ENCODE measurements around the gene CACNB3. TPM values are rescaled to one million over a fixed set of nuclear protein-coding genes. Genes with fewer than 3 reads are reported as not detected.
"Not testable (repeated sequence)": the region's sequence is repeated elsewhere in the genome, so short reads cannot be mapped to it uniquely, and the experiment has no call there.

The CACNB3 gene
- total RNA-seq, 1 donor from 2014 or later = 25.0 TPM

DNA sequence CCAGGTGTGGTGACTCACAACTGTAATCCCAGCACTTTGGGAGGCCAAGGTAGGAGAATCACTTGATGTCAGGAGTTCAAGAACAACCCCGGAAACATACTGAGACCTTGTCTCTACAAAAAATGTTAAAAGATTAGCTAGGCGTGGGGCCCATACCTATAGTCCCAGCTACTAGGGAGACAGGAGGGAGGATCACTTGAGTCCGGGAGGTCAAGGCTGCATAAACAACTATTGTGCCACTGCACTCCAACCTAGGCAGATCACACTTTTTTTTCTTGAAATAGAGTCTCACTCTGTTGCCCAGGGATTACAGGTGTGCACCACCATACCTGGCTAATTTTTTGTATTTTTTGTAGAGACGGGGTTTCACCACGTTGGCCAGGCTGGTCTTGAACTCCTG, 41.3 kb downstream of the CACNB3 start:
- no peak for DNase-seq (ENCODE audit: low spot score)
- H3K27ac Mint-ChIP-seq = no peak overlapping the region
- Histone ChIP-seq H3F3A (ENCODE audit: low read depth) (peaks cover 12% of the 10 kb centered on the region), H3K9me3 (ENCODE audit: low read depth) (no peaks in the 10 kb centered on the region), H3K36me3 (no peaks in the 10 kb centered on the region), H3K4me2 (no peak overlapping the region), H4K20me1 (ENCODE audit: low read depth) (peaks cover 16% of the 10 kb centered on the region), H3K4me1 (peaks cover 26% of the 10 kb centered on the region), H3K79me2 (ENCODE audit: low read depth) (peaks cover 27% of the 10 kb centered on the region), H3K9ac (no peak overlapping the region), H3K27me3 (no peaks in the 10 kb centered on the region), H3K27ac (no peak overlapping the region), H3K4me3 (no peak overlapping the region), H2AFZ (replicated peaks) (no peak overlapping the region)
- H3K9me3 Mint-ChIP-seq = no peaks in the 10 kb centered on the region
- peaks cover 10% of the 10 kb centered on the region for H3K27me3 Mint-ChIP-seq (ENCODE audit: insufficient read depth, low read depth)
- peaks cover 20% of the 10 kb centered on the region for H3K36me3 Mint-ChIP-seq
- no peak overlapping the region for H3K4me3 Mint-ChIP-seq
- TF ChIP-seq EZH2 (IDR thresholded peaks at IDR 0.05) = no peak
- TF ChIP-seq EZH2phosphoT487 (IDR thresholded peaks at IDR 0.05) = no peak
- TF ChIP-seq, protein P1, sequence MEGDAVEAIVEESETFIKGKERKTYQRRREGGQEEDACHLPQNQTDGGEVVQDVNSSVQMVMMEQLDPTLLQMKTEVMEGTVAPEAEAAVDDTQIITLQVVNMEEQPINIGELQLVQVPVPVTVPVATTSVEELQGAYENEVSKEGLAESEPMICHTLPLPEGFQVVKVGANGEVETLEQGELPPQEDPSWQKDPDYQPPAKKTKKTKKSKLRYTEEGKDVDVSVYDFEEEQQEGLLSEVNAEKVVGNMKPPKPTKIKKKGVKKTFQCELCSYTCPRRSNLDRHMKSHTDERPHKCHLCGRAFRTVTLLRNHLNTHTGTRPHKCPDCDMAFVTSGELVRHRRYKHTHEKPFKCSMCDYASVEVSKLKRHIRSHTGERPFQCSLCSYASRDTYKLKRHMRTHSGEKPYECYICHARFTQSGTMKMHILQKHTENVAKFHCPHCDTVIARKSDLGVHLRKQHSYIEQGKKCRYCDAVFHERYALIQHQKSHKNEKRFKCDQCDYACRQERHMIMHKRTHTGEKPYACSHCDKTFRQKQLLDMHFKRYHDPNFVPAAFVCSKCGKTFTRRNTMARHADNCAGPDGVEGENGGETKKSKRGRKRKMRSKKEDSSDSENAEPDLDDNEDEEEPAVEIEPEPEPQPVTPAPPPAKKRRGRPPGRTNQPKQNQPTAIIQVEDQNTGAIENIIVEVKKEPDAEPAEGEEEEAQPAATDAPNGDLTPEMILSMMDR (IDR thresholded peaks at IDR 0.05) = no peak
- H3K4me1 Mint-ChIP-seq = peaks cover 31% of the 10 kb centered on the region

DNA sequence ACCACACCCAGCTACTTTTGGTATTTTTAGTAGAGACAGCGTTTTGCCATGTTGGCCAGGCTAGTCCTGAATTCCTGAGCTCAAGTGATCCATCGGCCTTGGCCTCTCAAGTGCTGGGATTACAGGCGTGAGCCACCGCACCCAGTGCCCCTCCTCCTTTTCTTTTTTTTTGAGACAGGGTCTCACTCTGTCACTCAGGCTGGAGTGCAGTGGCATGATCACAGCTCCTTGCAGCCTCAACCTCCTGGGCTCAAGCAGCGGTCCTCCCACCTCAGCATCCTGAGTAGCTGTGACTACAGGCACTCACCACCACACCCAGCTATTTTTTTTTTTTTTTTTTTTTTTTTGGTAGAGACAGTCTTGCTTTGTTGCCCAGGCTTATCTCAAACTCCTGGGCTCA, 41.9 kb downstream of the CACNB3 start:
- not testable (repeated sequence) for H3K27ac Mint-ChIP-seq; H3K36me3 ChIP-seq; DNase-seq (ENCODE audit: low spot score); H3K9me3 Mint-ChIP-seq; H3K27me3 ChIP-seq; H3K9me3 ChIP-seq (ENCODE audit: low read depth); H3K4me3 Mint-ChIP-seq; H3K9ac ChIP-seq; H3K4me2 ChIP-seq; H3K4me3 ChIP-seq; H2AFZ ChIP-seq (replicated peaks); H3K27ac ChIP-seq
- H3K27me3 Mint-ChIP-seq (ENCODE audit: insufficient read depth, low read depth) = peaks cover 10% of the 10 kb centered on the region
- H3K4me1 Mint-ChIP-seq = peaks cover 37% of the 10 kb centered on the region
- peaks cover 20% of the 10 kb centered on the region for H3K36me3 Mint-ChIP-seq
- Histone ChIP-seq H3K4me1 (peaks cover 28% of the 10 kb centered on the region), H3F3A (ENCODE audit: low read depth) (peaks cover 12% of the 10 kb centered on the region), H4K20me1 (ENCODE audit: low read depth) (peaks cover 23% of the 10 kb centered on the region), H3K79me2 (ENCODE audit: low read depth) (peaks cover 34% of the 10 kb centered on the region)

DNA sequence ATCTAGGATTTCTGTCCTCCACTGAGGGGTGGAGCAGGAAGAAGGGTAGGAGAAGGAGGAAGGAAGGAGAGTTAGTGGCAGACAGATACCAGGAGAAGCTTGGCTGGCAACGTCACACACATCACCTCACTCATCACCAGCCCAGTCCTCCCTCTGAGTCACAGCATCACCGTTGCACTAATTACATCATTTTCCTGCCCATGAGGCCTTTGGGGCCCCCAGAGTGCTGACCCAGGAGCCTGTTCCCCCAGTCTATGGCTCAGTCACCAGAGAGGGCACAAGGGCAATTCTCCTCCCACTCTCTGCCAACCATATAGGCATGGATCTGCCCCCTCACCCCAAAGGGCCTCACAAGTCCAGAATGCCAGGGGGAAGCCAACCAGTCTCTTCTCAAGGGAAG, 42.8 kb downstream of the CACNB3 start:
- Histone ChIP-seq H3K27ac (no peak overlapping the region), H3K79me2 (ENCODE audit: low read depth) (peaks cover 36% of the 10 kb centered on the region), H2AFZ (replicated peaks) (no peak overlapping the region), H3K9ac (no peak overlapping the region), H3K4me1 (peaks cover 31% of the 10 kb centered on the region), H3K4me3 (no peak overlapping the region), H3K9me3 (ENCODE audit: low read depth) (no peaks in the 10 kb centered on the region), H3K36me3 (no peaks in the 10 kb centered on the region), H3K27me3 (no peaks in the 10 kb centered on the region), H4K20me1 (ENCODE audit: low read depth) (peaks cover 24% of the 10 kb centered on the region), H3F3A (ENCODE audit: low read depth) (peaks cover 12% of the 10 kb centered on the region), H3K4me2 (no peak overlapping the region)
- H3K27me3 Mint-ChIP-seq (ENCODE audit: insufficient read depth, low read depth) = peaks cover 10% of the 10 kb centered on the region
- no peak for DNase-seq (ENCODE audit: low spot score)
- TF ChIP-seq EZH2phosphoT487 (IDR thresholded peaks at IDR 0.05) (no peak), EZH2 (IDR thresholded peaks at IDR 0.05) (no peak)
- TF ChIP-seq, protein P1 (IDR thresholded peaks at IDR 0.05) = no peak
- H3K4me1 Mint-ChIP-seq = peaks cover 43% of the 10 kb centered on the region
- peak overlapping the region; percentile 50 for H3K27ac Mint-ChIP-seq
- H3K4me3 Mint-ChIP-seq = no peak overlapping the region
- peaks cover 20% of the 10 kb centered on the region for H3K36me3 Mint-ChIP-seq
- peaks cover 2% of the 10 kb centered on the region for H3K9me3 Mint-ChIP-seq

DNA sequence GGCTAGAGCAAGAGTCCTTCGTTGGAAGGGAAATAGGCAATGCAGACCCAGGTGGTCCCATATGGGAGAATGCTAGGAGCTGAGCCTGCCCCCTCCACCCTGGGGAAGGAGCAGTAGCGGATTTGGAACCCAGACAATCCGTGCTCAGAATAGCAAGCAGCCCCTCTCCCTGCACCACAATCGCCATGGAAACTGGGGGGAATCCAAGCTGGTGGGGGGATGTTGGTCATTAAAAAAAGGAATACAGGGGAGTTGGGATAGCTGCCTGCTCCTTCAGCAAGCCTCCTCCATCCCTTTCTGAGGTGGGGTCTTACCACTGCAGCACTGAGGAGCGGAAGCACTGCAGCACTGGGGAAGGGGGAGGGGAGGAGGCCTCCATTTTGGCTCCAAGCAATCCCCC, 44.5 kb downstream of the CACNB3 start:
- Mint-ChIP-seq H3K9me3 (peaks cover 2% of the 10 kb centered on the region), H3K27ac (peak overlapping the region; percentile 86), H3K4me3 (peak overlapping the region; percentile 97), H3K27me3 (ENCODE audit: insufficient read depth, low read depth) (peaks cover 10% of the 10 kb centered on the region), H3K36me3 (peaks cover 18% of the 10 kb centered on the region), H3K4me1 (peaks cover 45% of the 10 kb centered on the region)
- H3K4me3 ChIP-seq = peak overlapping the region; percentile 79
- no peaks in the 10 kb centered on the region for H3K27me3 ChIP-seq
- peaks cover 24% of the 10 kb centered on the region for H4K20me1 ChIP-seq (ENCODE audit: low read depth)
- peaks cover 36% of the 10 kb centered on the region for H3K79me2 ChIP-seq (ENCODE audit: low read depth)
- H3K27ac ChIP-seq = no peak overlapping the region
- DNase-seq (ENCODE audit: low spot score) = peak; percentile 50
- H3K9ac ChIP-seq = no peak overlapping the region
- peaks cover 33% of the 10 kb centered on the region for H3K4me1 ChIP-seq
- no peaks in the 10 kb centered on the region for H3K36me3 ChIP-seq
- no peaks in the 10 kb centered on the region for H3K9me3 ChIP-seq (ENCODE audit: low read depth)
- peaks cover 12% of the 10 kb centered on the region for H3F3A ChIP-seq (ENCODE audit: low read depth)
- no peak overlapping the region for H2AFZ ChIP-seq (replicated peaks)
- H3K4me2 ChIP-seq = peak overlapping the region; percentile 93
- no peak for TF ChIP-seq EZH2phosphoT487 (IDR thresholded peaks at IDR 0.05)
- TF ChIP-seq, protein P1 (IDR thresholded peaks at IDR 0.05) = no peak
- TF ChIP-seq EZH2 (IDR thresholded peaks at IDR 0.05) = no peak

All from neural progenitor cell (in vitro differentiated cells).